Amygdala (tissue), 56 donors: ENCODE data around the gene TLE6.
"Not testable (repeated sequence)": the region's sequence is repeated elsewhere in the genome, so short reads cannot be mapped to it uniquely, and the experiment has no call there.

ENCODE experiments used
- DNase-seq, 56 donors: peaks; one replicate each; lab custom pipeline; 2025; lab: John Stamatoyannopoulos, UW

Gene TLE6

GRCh38 chr19:2977001-2977745, at the start of gene TLE6:
Gene TLE6 (plus strand): TSS chr19:2977564. CDS start chr19:2978234, 670 bp downstream.
- peak in 55 of 56 donors; percentile 39 to 97 (median 87) for DNase-seq

- DNase-seq, result no peak
These were observed 43.9 kb upstream of the TLE6 start for GRCh38 chr19:2933490-2933910.

- DNase-seq, result not testable (repeated sequence)
These were observed 41.5 kb upstream of the TLE6 start for GRCh38 chr19:2935863-2936262.

- no peak for DNase-seq
These were observed 34.3 kb upstream of the TLE6 start for GRCh38 chr19:2942928-2943640.

- DNase-seq, result no peak
These were observed 33.0 kb upstream of the TLE6 start for GRCh38 chr19:2944403-2944774.

GRCh38 chr19:2944775-2945574, 32.4 kb upstream of the TLE6 start, which contains the start of gene ZNF77:
Gene ZNF77 (minus strand): TSS chr19:2944971. CDS start chr19:2944840, 131 bp downstream.
- peak; percentile 82 to 99 (median 96) for DNase-seq

- no peak for DNase-seq
These were observed 31.7 kb upstream of the TLE6 start for GRCh38 chr19:2945575-2946184.

GRCh38 chr19:2949939-2950285, 27.5 kb upstream of the TLE6 start:
- no peak for DNase-seq

- peak; percentile 65 to 100 (median 99) for DNase-seq
These were observed 26.9 kb upstream of the TLE6 start for GRCh38 chr19:2950286-2951124.

GRCh38 chr19:2952953-2953481, 24.3 kb upstream of the TLE6 start:
- DNase-seq, result no peak

GRCh38 chr19:2957160-2957559, 20.2 kb upstream of the TLE6 start:
- DNase-seq, result no peak

GRCh38 chr19:2960120-2960519, 17.2 kb upstream of the TLE6 start:
- DNase-seq, result no peak

- peak in 18 of 56 donors; percentile 2 to 72 (median 21) for DNase-seq
These were observed 15.2 kb upstream of the TLE6 start for GRCh38 chr19:2962018-2962670.

- no peak for DNase-seq
These were observed 14.2 kb upstream of the TLE6 start for GRCh38 chr19:2963122-2963521.

GRCh38 chr19:2963631-2964030, 13.7 kb upstream of the TLE6 start:
- DNase-seq, result not testable (repeated sequence)

GRCh38 chr19:2964874-2965273, 12.5 kb upstream of the TLE6 start:
- no peak for DNase-seq

GRCh38 chr19:2967972-2968371, 9.4 kb upstream of the TLE6 start:
- DNase-seq, result no peak

- DNase-seq, result peak in 3 of 56 donors; percentile 0 to 50 (median 8)
These were observed 8.3 kb upstream of the TLE6 start for GRCh38 chr19:2969104-2969504.
